Erythroblast (primary cell): ENCODE measurements around the gene AURKB.

ENCODE experiments used
- GATA1 ChIP-seq: IDR thresholded peaks from 2 replicates; pipeline ENCODE4 v1.6.1; 2011; ENCODE audit warnings: low read depth, mild to moderate bottlenecking, control low read depth, low read length, moderate library complexity
- POLR2A ChIP-seq: IDR thresholded peaks from 2 replicates; pipeline ENCODE4 v1.6.1; 2011; ENCODE audit warnings: mild to moderate bottlenecking, low read length

DNA sequence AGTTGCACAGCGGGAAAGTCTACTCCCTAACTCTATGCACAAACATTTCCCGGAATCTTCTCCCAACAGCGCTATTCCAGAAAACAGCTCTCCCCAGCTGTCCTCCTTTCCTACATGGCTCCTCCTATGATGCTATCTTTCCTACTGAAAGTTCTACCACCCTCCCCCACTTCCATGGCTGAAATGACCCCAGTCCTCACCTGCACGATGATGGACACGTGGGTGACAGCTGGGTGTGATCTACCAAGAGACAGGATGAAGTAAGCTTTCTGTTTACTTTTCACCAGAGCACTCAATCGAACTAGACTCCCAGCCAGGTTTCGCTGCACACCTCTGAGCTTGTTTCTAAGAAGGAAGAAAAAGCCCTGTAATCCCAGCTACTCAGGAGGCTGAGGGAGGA lies 26.8 kb upstream of the AURKB start:
- TF ChIP-seq POLR2A (no peak), GATA1 (no peak)
